ENCODE data around the gene KANSL1.

- no peak for TF ChIP-seq CTCF (conservative IDR thresholded peaks at IDR 0.05; ENCODE audit: low read depth, low read length)
- TF ChIP-seq EZH2 (IDR thresholded peaks at IDR 0.05; ENCODE audit: low read length, unreplicated experiment): no peak
Observed at GRCh38 chr17:46082257-46082656, 111.0 kb downstream of the KANSL1 start.

All from PC-3 (cell line).